Skeletal muscle cell (primary cell): ENCODE results near the gene LCLAT1.

Source experiments
- DNase-seq: peaks from one replicate; pipeline ENCODE4 v3.0.0-alpha.2; 2010; ENCODE audit warnings: low read depth
- H3K4me3 ChIP-seq: 2 replicates; pipeline ENCODE4 v1.5.1; 2011; ENCODE audit warnings: low read depth, mild to moderate bottlenecking, control low read depth, low read length, moderate library complexity

Gene LCLAT1

GRCh38 chr2:30447149-30448045, at the start of gene LCLAT1:
Gene LCLAT1, plus strand, starts transcription at chr2:30447246. Its CDS starts 78,345 bp downstream, at chr2:30525591.
- H3K4me3 ChIP-seq = peak within 1 kb of the TSS; percentile 96
- peak; percentile 37 for DNase-seq

GRCh38 chr2:30398084-30398873, 48.8 kb upstream of the LCLAT1 start:
- H3K4me3 ChIP-seq = no peak overlapping the region
- no peak for DNase-seq

GRCh38 chr2:30400151-30400954, 46.7 kb upstream of the LCLAT1 start:
- no peak overlapping the region for H3K4me3 ChIP-seq
- no peak for DNase-seq

GRCh38 chr2:30402441-30403182, 44.4 kb upstream of the LCLAT1 start:
- DNase-seq = no peak
- H3K4me3 ChIP-seq = no peak overlapping the region

- no peak overlapping the region for H3K4me3 ChIP-seq
- no peak for DNase-seq
These were observed 43.3 kb upstream of the LCLAT1 start for GRCh38 chr2:30403592-30404312.

- no peak for DNase-seq
- no peak overlapping the region for H3K4me3 ChIP-seq
These were observed 42.5 kb upstream of the LCLAT1 start for GRCh38 chr2:30404319-30405259.

- no peak overlapping the region for H3K4me3 ChIP-seq
- DNase-seq = no peak
These were observed 41.8 kb upstream of the LCLAT1 start for GRCh38 chr2:30405260-30405605.

GRCh38 chr2:30406853-30407252, 40.2 kb upstream of the LCLAT1 start:
- DNase-seq = no peak
- H3K4me3 ChIP-seq = no peak overlapping the region

- no peak overlapping the region for H3K4me3 ChIP-seq
- no peak for DNase-seq
These were observed 38.1 kb upstream of the LCLAT1 start for GRCh38 chr2:30408961-30409387.

- peak; percentile 37 for DNase-seq
These were observed 36.8 kb upstream of the LCLAT1 start for GRCh38 chr2:30410217-30410616.

GRCh38 chr2:30412047-30412683, 34.9 kb upstream of the LCLAT1 start:
- no peak for DNase-seq
- no peak overlapping the region for H3K4me3 ChIP-seq

More at GRCh38 chr2:30410217-30410616, 36.8 kb upstream of the LCLAT1 start:
- H3K4me3 ChIP-seq = no peak overlapping the region

- no peak for DNase-seq
- no peak overlapping the region for H3K4me3 ChIP-seq
These were observed 34.1 kb upstream of the LCLAT1 start for GRCh38 chr2:30412684-30413570.

GRCh38 chr2:30414961-30415360, 32.1 kb upstream of the LCLAT1 start:
- no peak for DNase-seq
- no peak overlapping the region for H3K4me3 ChIP-seq

- H3K4me3 ChIP-seq = no peak overlapping the region
- peak; percentile 45 for DNase-seq
These were observed 29.8 kb upstream of the LCLAT1 start for GRCh38 chr2:30417253-30417652.

- H3K4me3 ChIP-seq = no peak overlapping the region
- no peak for DNase-seq
These were observed 25.9 kb upstream of the LCLAT1 start for GRCh38 chr2:30421026-30421603.
